Naive thymus-derived CD4-positive, alpha-beta T cell (primary cell): ENCODE measurements around the gene PCDHA7. TPM values are rescaled to one million over a fixed set of nuclear protein-coding genes. Genes with fewer than 3 reads are reported as not detected.
"Not testable (repeated sequence)": the region's sequence is repeated elsewhere in the genome, so short reads cannot be mapped to it uniquely, and the experiment has no call there.

Experiments
- ATAC-seq: fragments of 150-1000 bp; cut with Tn5 transposase; 2 replicates; pipeline ENCODE4 v1.10.0; 2021; ENCODE audit warnings: mild to moderate bottlenecking, moderate library complexity
- CTCF ChIA-PET: fragments of 350-600 bp; sonication (Branson Sonifier 250); formaldehyde crosslinking; loops from one replicate; lab custom pipeline; 2021; ENCODE audit warnings: antibody characterized with exemption; lab: Charles Lee
- POLR2A ChIA-PET: fragments of 350-600 bp; sonication (Branson Sonifier 250); formaldehyde crosslinking; loops from one replicate; lab custom pipeline; 2021; ENCODE audit warnings: antibody characterized with exemption, inconsistent platforms; lab: Charles Lee
- DNase-seq, 9 donors: peaks; one replicate each; pipeline versions ENCODE4 v3.0.0 to v3.0.0-alpha.2; 2020 to 2022; ENCODE audit warnings: mixed read lengths in 1 of 9
- H3K27ac ChIP-seq: one replicate; pipeline ENCODE4 v1.7.0; 2013; ENCODE audit warnings: mild to moderate bottlenecking, low read depth, low read length, moderate library complexity
- H3K27me3 ChIP-seq, 2 donors: one replicate each; pipeline ENCODE4 v1.7.0; 2013; ENCODE audit warnings: low read length in 2 of 2, mild to moderate bottlenecking in 2 of 2, moderate library complexity in 2 of 2; ENCODE audit not compliant: control insufficient read depth in 2 of 2, insufficient read depth in 2 of 2
- H3K36me3 ChIP-seq, 3 experiments: 1 replicate in 2 of 3; 2 replicates in 1 of 3; pipeline ENCODE4 v1.7.0; 2013; ENCODE audit warnings: low read length in 3 of 3, mild to moderate bottlenecking in 3 of 3, moderate library complexity in 1 of 3; ENCODE audit not compliant: insufficient read depth in 3 of 3, control insufficient read depth in 2 of 3
- H3K4me1 ChIP-seq, 2 donors: one replicate each; pipeline ENCODE4 v1.7.0; 2013; ENCODE audit warnings: low read length in 2 of 2, mild to moderate bottlenecking in 2 of 2, moderate library complexity in 1 of 2; ENCODE audit not compliant: control insufficient read depth in 2 of 2, insufficient read depth in 2 of 2
- H3K4me3 ChIP-seq: 2 replicates; pipeline ENCODE4 v1.7.0; 2013; ENCODE audit warnings: mild to moderate bottlenecking, low read length
- H3K9me3 ChIP-seq, 3 experiments: 1 replicate in 2 of 3; 2 replicates in 1 of 3; pipeline ENCODE4 v1.7.0; 2013; ENCODE audit warnings: low read length in 3 of 3; ENCODE audit not compliant: control insufficient read depth in 2 of 3
- H3K27ac Mint-ChIP-seq, 9 donors: one replicate each; pipeline ENCODE4 v1.8.0; 2020 to 2022; ENCODE audit warnings: mixed read lengths in 9 of 9, mild to moderate bottlenecking in 8 of 9, moderate library complexity in 5 of 9, inconsistent platforms in 2 of 9
- H3K27me3 Mint-ChIP-seq, 5 donors: one replicate each; pipeline ENCODE4 v1.8.0; 2021 to 2022; ENCODE audit warnings: mixed read lengths in 5 of 5, mild to moderate bottlenecking in 1 of 5
- H3K36me3 Mint-ChIP-seq, 5 donors: one replicate each; pipeline ENCODE4 v1.8.0; 2020 to 2022; ENCODE audit warnings: mixed read lengths in 5 of 5, mild to moderate bottlenecking in 3 of 5, inconsistent platforms in 1 of 5
- H3K4me1 Mint-ChIP-seq, 7 donors: one replicate each; pipeline ENCODE4 v1.8.0; 2020 to 2022; ENCODE audit warnings: mixed read lengths in 7 of 7, mild to moderate bottlenecking in 3 of 7, inconsistent platforms in 1 of 7
- H3K4me3 Mint-ChIP-seq, 10 donors: one replicate each; pipeline ENCODE4 v1.8.0; 2020 to 2022; ENCODE audit warnings: mild to moderate bottlenecking in 10 of 10, mixed read lengths in 10 of 10, moderate library complexity in 6 of 10, inconsistent platforms in 2 of 10
- H3K9me3 Mint-ChIP-seq, 11 donors: one replicate each; pipeline ENCODE4 v1.8.0; 2020 to 2022; ENCODE audit warnings: mixed read lengths in 11 of 11, mild to moderate bottlenecking in 4 of 11, inconsistent platforms in 1 of 11, moderate library complexity in 1 of 11
- intact Hi-C, 2 donors: fragments of 100-400 bp; cut with micrococcal nuclease; formaldehyde crosslinking; loops; one replicate each; pipeline ENCODE4 v1.15.1; 2023
- polyA plus RNA-seq, 2 donors: library from polyadenylated mRNA; unstranded; fragments of 300-500 nt; fragmentation: Illumina TruSeq; gene quantifications; one replicate each; pipeline ENCODE4 v1.2.3, GENCODE V29; 2021
- total RNA-seq, 6 experiments: library from RNA in 5 of 6; stranded (reverse) in 5 of 6; gene quantifications; 1 replicate in 5 of 6; 2 replicates in 1 of 6; pipeline ENCODE4 v1.2.3 and lab custom pipeline; 2021 to 2026

The PCDHA7 gene
- total and polyA plus RNA-seq, 7 experiments from 2014 or later = not detected

DNA sequence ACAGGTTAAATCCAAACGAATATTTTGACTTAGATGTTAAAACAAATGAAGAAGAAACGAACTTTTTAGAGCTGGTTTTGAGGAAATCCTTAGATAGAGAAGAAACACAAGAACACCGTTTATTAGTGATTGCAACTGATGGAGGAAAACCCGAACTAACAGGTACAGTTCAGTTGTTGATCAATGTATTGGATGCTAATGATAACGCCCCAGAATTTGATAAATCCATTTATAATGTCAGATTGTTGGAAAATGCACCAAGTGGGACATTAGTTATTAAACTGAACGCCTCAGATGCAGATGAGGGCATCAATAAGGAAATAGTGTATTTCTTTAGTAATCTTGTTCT is 11.8 kb upstream of the PCDHA7 start:
- Mint-ChIP-seq H3K9me3 (peaks cover 3 to 77% (median 24%) of the 10 kb centered on the region in 11 donors), H3K36me3 (peaks cover 0 to 13% (median 0%) of the 10 kb centered on the region in 5 donors), H3K27me3 (peaks cover 0 to 54% (median 38%) of the 10 kb centered on the region in 5 donors), H3K4me3 (no peak overlapping the region), H3K27ac (no peak overlapping the region), H3K4me1 (no peaks in the 10 kb centered on the region)
- no peaks in the 10 kb centered on the region for H3K36me3 ChIP-seq
- no peak overlapping the region for H3K4me3 ChIP-seq
- DNase-seq (no peak), ATAC-seq (no peak)
- CTCF ChIA-PET = no interaction called here
- peaks cover 0 to 23% (median 0%) of the 10 kb centered on the region in 3 experiments for H3K9me3 ChIP-seq
- no peaks in the 10 kb centered on the region for H3K4me1 ChIP-seq
- POLR2A ChIA-PET = no interaction called here
- intact Hi-C loops = no loop called here
- peaks cover 0 to 4% of the 10 kb centered on the region in 2 donors for H3K27me3 ChIP-seq
- no peak overlapping the region for H3K27ac ChIP-seq

DNA sequence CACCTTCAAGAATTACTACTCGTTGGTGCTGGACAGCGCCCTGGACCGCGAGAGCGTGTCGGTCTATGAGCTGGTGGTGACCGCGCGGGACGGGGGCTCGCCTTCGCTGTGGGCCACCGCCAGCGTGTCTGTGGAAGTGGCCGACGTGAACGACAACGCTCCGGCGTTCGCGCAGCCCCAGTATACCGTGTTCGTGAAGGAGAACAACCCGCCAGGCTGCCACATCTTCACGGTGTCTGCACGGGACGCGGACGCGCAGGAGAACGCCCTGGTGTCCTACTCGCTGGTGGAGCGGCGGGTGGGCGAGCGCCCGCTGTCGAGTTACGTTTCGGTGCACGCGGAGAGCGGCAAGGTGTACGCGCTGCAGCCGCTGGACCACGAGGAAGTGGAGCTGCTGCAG is 11.1 kb upstream of the PCDHA7 start:
- H3K27ac Mint-ChIP-seq, DNase-seq, H3K4me1 Mint-ChIP-seq, intact Hi-C loops, H3K36me3 ChIP-seq, H3K4me1 ChIP-seq, H3K4me3 ChIP-seq, H3K4me3 Mint-ChIP-seq, ATAC-seq, H3K27me3 ChIP-seq, H3K27ac ChIP-seq, POLR2A ChIA-PET, CTCF ChIA-PET: not testable (repeated sequence)
- peaks cover 0 to 25% (median 0%) of the 10 kb centered on the region in 3 experiments for H3K9me3 ChIP-seq
- Mint-ChIP-seq H3K36me3 (peaks cover 0 to 13% (median 0%) of the 10 kb centered on the region in 5 donors), H3K9me3 (peaks cover 3 to 77% (median 29%) of the 10 kb centered on the region in 11 donors), H3K27me3 (peaks cover 0 to 54% (median 45%) of the 10 kb centered on the region in 5 donors)

DNA sequence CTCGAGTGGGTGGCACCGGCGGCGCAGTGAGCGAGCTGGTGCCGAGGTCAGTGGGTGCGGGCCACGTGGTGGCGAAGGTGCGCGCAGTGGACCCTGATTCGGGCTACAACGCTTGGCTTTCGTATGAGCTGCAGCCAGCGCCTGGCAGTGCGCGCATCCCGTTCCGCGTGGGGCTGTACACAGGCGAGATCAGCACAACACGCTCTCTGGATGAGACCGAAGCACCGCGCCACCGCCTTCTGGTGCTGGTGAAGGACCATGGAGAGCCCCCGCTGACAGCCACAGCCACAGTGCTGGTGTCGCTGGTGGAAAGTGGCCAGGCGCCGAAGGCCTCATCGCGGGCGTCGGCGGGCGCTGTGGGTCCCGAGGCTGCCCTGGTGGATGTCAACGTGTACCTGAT is 10.6 kb upstream of the PCDHA7 start:
- Histone ChIP-seq H3K27me3 (peaks cover 0 to 4% of the 10 kb centered on the region in 2 donors), H3K4me3 (no peak overlapping the region), H3K9me3 (peaks cover 0 to 28% (median 0%) of the 10 kb centered on the region in 3 experiments), H3K36me3 (no peaks in the 10 kb centered on the region), H3K4me1 (no peaks in the 10 kb centered on the region), H3K27ac (no peak overlapping the region)
- CTCF ChIA-PET = no interaction called here
- Mint-ChIP-seq H3K4me3 (no peak overlapping the region), H3K9me3 (peaks cover 3 to 77% (median 29%) of the 10 kb centered on the region in 11 donors), H3K27ac (no peak overlapping the region), H3K27me3 (peaks cover 2 to 54% (median 48%) of the 10 kb centered on the region in 5 donors), H3K4me1 (no peaks in the 10 kb centered on the region), H3K36me3 (peaks cover 0 to 13% (median 0%) of the 10 kb centered on the region in 5 donors)
- DNase-seq (no peak), ATAC-seq (no peak)
- intact Hi-C loops = no loop called here
- POLR2A ChIA-PET = no interaction called here

DNA sequence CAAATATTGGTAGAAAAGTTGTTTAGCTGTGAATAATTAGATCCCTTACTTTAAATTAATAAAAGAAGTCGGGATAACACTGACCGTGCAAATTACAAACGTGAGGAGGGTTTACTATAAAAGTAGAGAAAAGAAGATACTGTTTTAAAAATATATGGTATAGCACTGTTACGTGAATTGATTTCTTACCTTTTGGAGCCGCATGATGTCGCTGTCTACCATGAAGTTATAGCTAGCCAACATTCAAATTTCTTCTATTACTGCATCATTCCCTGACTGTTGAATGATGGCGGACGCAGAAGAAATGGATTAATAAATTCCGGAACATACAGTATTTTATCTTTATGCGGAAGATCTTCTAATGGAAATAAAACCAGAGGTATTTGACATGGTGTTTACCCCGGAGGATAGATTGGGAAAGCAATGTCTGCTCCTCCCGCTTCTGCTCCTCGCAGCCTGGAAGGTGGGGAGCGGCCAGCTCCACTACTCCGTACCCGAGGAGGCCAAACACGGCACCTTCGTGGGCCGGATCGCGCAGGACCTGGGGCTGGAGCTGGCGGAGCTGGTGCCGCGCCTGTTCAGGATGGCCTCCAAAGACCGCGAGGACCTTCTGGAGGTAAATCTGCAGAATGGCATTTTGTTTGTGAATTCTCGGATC is 6.2 kb upstream of the PCDHA7 start, which contains the start of gene PCDHA6:
Gene PCDHA6 (plus strand): TSS at position 257 of the 658 bp plus-strand sequence. CDS start 132 bp downstream, at position 389.
- Histone ChIP-seq H3K27ac (no peak within 1 kb of the TSS), H3K9me3 (peaks cover 0 to 28% (median 0%) of the 10 kb centered on the region in 3 experiments), H3K4me1 (no peaks in the 10 kb centered on the region), H3K36me3 (no peaks in the 10 kb centered on the region), H3K4me3 (no peak within 1 kb of the TSS), H3K27me3 (peaks cover 0 to 10% of the 10 kb centered on the region in 2 donors)
- peaks cover 5 to 81% (median 35%) of the 10 kb centered on the region in 11 donors for H3K9me3 Mint-ChIP-seq
- POLR2A ChIA-PET = no interaction called here
- H3K4me3 Mint-ChIP-seq = peak within 1 kb of the TSS in 1 of 10 donors; percentile 23
- peaks cover 3 to 57% (median 44%) of the 10 kb centered on the region in 5 donors for H3K27me3 Mint-ChIP-seq
- DNase-seq (no peak), ATAC-seq (no peak)
- peak within 1 kb of the TSS in 1 of 9 donors; percentile 65 for H3K27ac Mint-ChIP-seq
- intact Hi-C loops = no loop called here
- H3K36me3 Mint-ChIP-seq = peaks cover 0 to 17% (median 0%) of the 10 kb centered on the region in 5 donors
- CTCF ChIA-PET = no interaction called here
- no peaks in the 10 kb centered on the region for H3K4me1 Mint-ChIP-seq

DNA sequence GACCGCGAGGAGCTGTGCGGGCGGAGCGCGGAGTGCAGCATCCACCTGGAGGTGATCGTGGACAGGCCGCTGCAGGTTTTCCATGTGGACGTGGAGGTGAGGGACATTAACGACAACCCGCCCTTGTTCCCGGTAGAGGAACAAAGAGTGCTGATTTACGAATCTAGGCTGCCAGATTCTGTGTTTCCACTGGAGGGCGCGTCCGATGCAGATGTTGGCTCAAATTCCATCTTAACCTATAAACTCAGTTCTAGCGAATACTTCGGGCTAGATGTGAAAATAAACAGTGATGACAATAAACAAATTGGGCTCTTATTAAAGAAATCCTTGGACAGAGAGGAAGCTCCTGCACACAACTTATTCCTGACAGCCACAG is 5.7 kb upstream of the PCDHA7 start:
- peaks cover 0 to 11% of the 10 kb centered on the region in 2 donors for H3K27me3 ChIP-seq
- no peaks in the 10 kb centered on the region for H3K4me1 ChIP-seq
- H3K9me3 ChIP-seq = peaks cover 0 to 32% (median 0%) of the 10 kb centered on the region in 3 experiments
- Mint-ChIP-seq H3K27me3 (peaks cover 3 to 62% (median 48%) of the 10 kb centered on the region in 5 donors), H3K9me3 (peaks cover 6 to 86% (median 38%) of the 10 kb centered on the region in 11 donors), H3K27ac (peak overlapping the region in 1 of 9 donors; percentile 58), H3K36me3 (peaks cover 0 to 21% (median 0%) of the 10 kb centered on the region in 5 donors), H3K4me3 (peak overlapping the region in 1 of 10 donors; percentile 23), H3K4me1 (no peaks in the 10 kb centered on the region)
- no peak for ATAC-seq
- H3K36me3 ChIP-seq = no peaks in the 10 kb centered on the region
- CTCF ChIA-PET = no interaction called here
- no peak overlapping the region for H3K4me3 ChIP-seq
- POLR2A ChIA-PET = no interaction called here
- H3K27ac ChIP-seq = no peak overlapping the region
- intact Hi-C loops = no loop called here
- no peak for DNase-seq

DNA sequence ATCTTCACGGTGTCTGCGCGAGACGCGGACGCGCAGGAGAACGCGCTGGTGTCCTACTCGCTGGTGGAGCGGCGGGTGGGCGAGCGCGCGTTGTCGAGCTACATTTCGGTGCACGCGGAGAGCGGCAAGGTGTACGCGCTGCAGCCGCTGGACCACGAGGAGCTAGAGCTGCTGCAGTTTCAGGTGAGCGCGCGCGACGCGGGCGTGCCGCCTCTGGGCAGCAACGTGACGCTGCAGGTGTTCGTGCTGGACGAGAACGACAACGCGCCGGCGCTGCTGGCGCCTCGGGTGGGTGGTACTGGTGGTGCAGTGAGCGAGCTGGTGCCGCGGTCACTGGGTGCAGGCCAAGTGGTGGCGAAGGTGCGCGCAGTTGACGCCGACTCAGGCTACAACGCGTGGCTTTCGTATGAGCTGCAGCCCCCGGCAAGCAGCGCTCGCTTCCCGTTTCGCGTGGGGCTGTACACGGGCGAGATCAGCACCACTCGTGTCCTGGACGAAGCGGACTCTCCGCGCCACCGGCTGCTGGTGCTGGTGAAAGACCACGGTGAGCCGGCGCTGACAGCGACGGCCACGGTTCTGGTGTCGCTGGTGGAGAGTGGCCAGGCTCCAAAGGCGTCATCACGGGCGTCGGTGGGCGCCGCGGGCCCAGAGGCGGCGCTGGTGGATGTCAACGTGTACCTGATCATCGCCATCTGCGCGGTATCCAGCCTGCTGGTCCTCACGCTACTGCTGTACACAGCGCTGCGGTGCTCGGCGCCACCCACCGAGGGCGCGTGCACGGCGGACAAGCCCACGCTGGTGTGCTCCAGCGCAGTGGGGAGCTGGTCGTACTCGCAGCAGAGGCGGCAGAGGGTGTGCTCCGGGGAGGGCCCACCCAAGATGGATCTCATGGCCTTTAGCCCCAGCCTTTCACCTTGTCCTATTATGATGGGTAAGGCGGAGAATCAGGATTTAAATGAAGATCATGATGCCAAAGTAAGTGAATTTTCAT is 4.3 kb upstream of the PCDHA7 start:
- H3K4me1 ChIP-seq, H3K36me3 ChIP-seq, ATAC-seq, H3K4me1 Mint-ChIP-seq, H3K27ac Mint-ChIP-seq, CTCF ChIA-PET, DNase-seq, H3K27ac ChIP-seq, intact Hi-C loops, POLR2A ChIA-PET, H3K4me3 ChIP-seq, H3K4me3 Mint-ChIP-seq: not testable (repeated sequence)
- Mint-ChIP-seq H3K36me3 (peaks cover 0 to 26% (median 4%) of the 10 kb centered on the region in 5 donors), H3K27me3 (peaks cover 3 to 74% (median 59%) of the 10 kb centered on the region in 5 donors), H3K9me3 (peaks cover 9 to 91% (median 43%) of the 10 kb centered on the region in 11 donors)
- H3K27me3 ChIP-seq = peaks cover 0 to 11% of the 10 kb centered on the region in 2 donors
- H3K9me3 ChIP-seq = peaks cover 0 to 30% (median 0%) of the 10 kb centered on the region in 3 experiments
